Astrocyte (in vitro differentiated cells and primary cell): ENCODE data around the gene RTN4. TPM values are rescaled to one million over a fixed set of nuclear protein-coding genes. Genes with fewer than 3 reads are reported as not detected.
A peak's percentile ranks its signal among the peaks of the same experiment; 100 is the strongest.

Source experiments
- DNase-seq: peaks from one replicate; pipeline ENCODE4 v3.0.0-alpha.2; 2010; ENCODE audit warnings: low read depth
- FAIRE-seq: peaks from 2 replicates; lab custom pipeline; 2011; peaks lifted over from hg19 to GRCh38; lab: Jason Lieb, UNC
- H2AFZ ChIP-seq: 2 replicates; pipeline ENCODE4 v1.6.0; 2012; ENCODE audit warnings: low read depth, low read length, inconsistent platforms
- H3K27ac ChIP-seq: 2 replicates; pipeline ENCODE4 v1.5.1; 2011; ENCODE audit warnings: low read depth, low read length, inconsistent platforms
- H3K27me3 ChIP-seq: 2 replicates; pipeline ENCODE4 v1.6.0; 2011; ENCODE audit warnings: low read length, inconsistent platforms; ENCODE audit not compliant: insufficient read depth
- H3K36me3 ChIP-seq: 2 replicates; pipeline ENCODE4 v1.5.1; 2011; ENCODE audit warnings: low read length, inconsistent platforms; ENCODE audit not compliant: insufficient read depth
- H3K4me1 ChIP-seq: 2 replicates; pipeline ENCODE4 v1.5.1; 2011; ENCODE audit warnings: low read length, inconsistent platforms; ENCODE audit not compliant: insufficient read depth
- H3K4me2 ChIP-seq: 2 replicates; pipeline ENCODE4 v1.6.0; 2012; ENCODE audit warnings: low read length, inconsistent platforms
- H3K4me3 ChIP-seq: 2 replicates; pipeline ENCODE4 v1.5.1; 2011; ENCODE audit warnings: low read depth, mild to moderate bottlenecking, low read length, inconsistent platforms; ENCODE audit not compliant: insufficient read depth
- H3K79me2 ChIP-seq: 2 replicates; pipeline ENCODE4 v1.6.0; 2012; ENCODE audit warnings: mild to moderate bottlenecking, low read length, inconsistent platforms; ENCODE audit not compliant: insufficient read depth
- H3K9ac ChIP-seq: 2 replicates; pipeline ENCODE4 v1.6.0; 2012; ENCODE audit warnings: mild to moderate bottlenecking, low read length, inconsistent platforms
- H3K9me3 ChIP-seq: 2 replicates; pipeline ENCODE4 v1.5.1; 2012; ENCODE audit warnings: low read depth, mild to moderate bottlenecking, low read length, inconsistent platforms; ENCODE audit not compliant: insufficient read depth
- H4K20me1 ChIP-seq: 2 replicates; pipeline ENCODE4 v1.6.0; 2012; ENCODE audit warnings: low read length, inconsistent platforms; ENCODE audit not compliant: insufficient read depth
- H3K27ac Mint-ChIP-seq: one replicate; pipeline ENCODE4 v1.8.0; 2021; ENCODE audit warnings: mild to moderate bottlenecking, mixed read lengths; ENCODE audit not compliant: unreplicated experiment
- H3K27me3 Mint-ChIP-seq: one replicate; pipeline ENCODE4 v1.8.0; 2021; ENCODE audit warnings: low read depth, mixed read lengths; ENCODE audit not compliant: unreplicated experiment
- H3K36me3 Mint-ChIP-seq: one replicate; pipeline ENCODE4 v1.8.0; 2021; ENCODE audit warnings: low read depth, mixed read lengths; ENCODE audit not compliant: unreplicated experiment
- H3K4me1 Mint-ChIP-seq: one replicate; pipeline ENCODE4 v1.8.0; 2021; ENCODE audit warnings: low read depth, mixed read lengths; ENCODE audit not compliant: unreplicated experiment
- H3K4me3 Mint-ChIP-seq: one replicate; pipeline ENCODE4 v1.8.0; 2021; ENCODE audit warnings: mild to moderate bottlenecking, moderate library complexity, mixed read lengths; ENCODE audit not compliant: unreplicated experiment
- H3K9me3 Mint-ChIP-seq: one replicate; pipeline ENCODE4 v1.8.0; 2021; ENCODE audit warnings: mild to moderate bottlenecking, mixed read lengths; ENCODE audit not compliant: unreplicated experiment
- CTCF ChIP-seq: IDR thresholded peaks from 2 replicates; pipeline ENCODE4 v1.5.1; 2011; ENCODE audit warnings: low read depth, mild to moderate bottlenecking, inconsistent platforms, low read length, moderate library complexity; ENCODE audit not compliant: insufficient read depth
- EZH2 ChIP-seq: IDR thresholded peaks from 2 replicates; pipeline ENCODE4 v1.6.1; 2012; ENCODE audit warnings: mild to moderate bottlenecking, low read length, inconsistent platforms; ENCODE audit not compliant: insufficient read depth
- total RNA-seq: library from RNA; stranded (reverse); gene quantifications from 2 replicates; pipeline ENCODE4 v1.2.1, GENCODE V29; 2021

RTN4 gene
- total RNA-seq, 1 donor from 2014 or later = 541 TPM

- peaks cover 51% of the 10 kb centered on the region for H3K4me1 ChIP-seq
- Mint-ChIP-seq H3K9me3 (no peaks in the 10 kb centered on the region), H3K4me3 (no peak overlapping the region), H3K27me3 (no peaks in the 10 kb centered on the region), H3K4me1 (peaks cover 17% of the 10 kb centered on the region), H3K36me3 (no peaks in the 10 kb centered on the region), H3K27ac (no peak overlapping the region)
- no peaks in the 10 kb centered on the region for H3K27me3 ChIP-seq
- no peak overlapping the region for H3K9ac ChIP-seq
- DNase-seq = peak; percentile 73
- H3K36me3 ChIP-seq = no peaks in the 10 kb centered on the region
- no peaks in the 10 kb centered on the region for H4K20me1 ChIP-seq
- no peak overlapping the region for H3K4me3 ChIP-seq
- peak overlapping the region; percentile 35 for H3K4me2 ChIP-seq
- TF ChIP-seq EZH2 = no peak
- TF ChIP-seq CTCF = no peak
- FAIRE-seq = no peak
- H3K27ac ChIP-seq = no peak overlapping the region
- no peak overlapping the region for H2AFZ ChIP-seq
- H3K79me2 ChIP-seq = no peaks in the 10 kb centered on the region
- H3K9me3 ChIP-seq = no peaks in the 10 kb centered on the region
These were observed 47.5 kb upstream of the RTN4 start for GRCh38 chr2:55097461-55098410.

- Histone ChIP-seq H3K27ac (no peak overlapping the region), H3K4me1 (peaks cover 48% of the 10 kb centered on the region), H3K27me3 (no peaks in the 10 kb centered on the region)
These were observed 46.8 kb upstream of the RTN4 start for GRCh38 chr2:55097082-55097460.

More at GRCh38 chr2:55097082-55097460, 46.8 kb upstream of the RTN4 start:
- TF ChIP-seq EZH2 (no peak), CTCF (no peak)
- H3K9ac ChIP-seq = no peak overlapping the region
- Mint-ChIP-seq H3K4me1 (peaks cover 17% of the 10 kb centered on the region), H3K9me3 (no peaks in the 10 kb centered on the region), H3K27ac (no peak overlapping the region), H3K4me3 (no peak overlapping the region), H3K27me3 (no peaks in the 10 kb centered on the region), H3K36me3 (no peaks in the 10 kb centered on the region)
- no peak overlapping the region for H2AFZ ChIP-seq
- DNase-seq (no peak), FAIRE-seq (no peak)
- no peaks in the 10 kb centered on the region for H3K36me3 ChIP-seq
- H3K4me2 ChIP-seq = peak overlapping the region; percentile 35
- no peaks in the 10 kb centered on the region for H3K9me3 ChIP-seq
- H3K79me2 ChIP-seq = no peaks in the 10 kb centered on the region
- H3K4me3 ChIP-seq = no peak overlapping the region
- H4K20me1 ChIP-seq = no peaks in the 10 kb centered on the region
